Liver (tissue), 9 donors: ENCODE results near the gene TFAP2D. TPM values are rescaled to one million over a fixed set of nuclear protein-coding genes. Genes with fewer than 3 reads are reported as not detected.

ENCODE experiments used
- DNase-seq: peaks from one replicate; pipeline ENCODE4 v3.0.0-alpha.2; 2017; ENCODE audit warnings: low spot score
- H3K27ac ChIP-seq, 2 donors: one replicate each; pipeline ENCODE4 v1.7.0; 2013; ENCODE audit warnings: inconsistent platforms in 2 of 2, low read length in 2 of 2, control low read depth in 1 of 2, low read depth in 1 of 2, mild to moderate bottlenecking in 1 of 2
- H3K27me3 ChIP-seq, 4 donors: one replicate each; pipeline versions ENCODE4 v1.6.1 to v1.7.0; 2013; ENCODE audit warnings: low read length in 3 of 4, inconsistent platforms in 1 of 4, mild to moderate bottlenecking in 1 of 4, moderate library complexity in 1 of 4; ENCODE audit not compliant: control insufficient read depth in 4 of 4, insufficient read depth in 4 of 4
- H3K36me3 ChIP-seq, 4 donors: one replicate each; pipeline versions ENCODE4 v1.6.1 to v1.7.0; 2013; ENCODE audit warnings: low read length in 3 of 4, mild to moderate bottlenecking in 3 of 4, low read depth in 1 of 4, moderate library complexity in 1 of 4; ENCODE audit not compliant: control insufficient read depth in 4 of 4, insufficient read depth in 3 of 4
- H3K4me1 ChIP-seq, 4 donors: one replicate each; pipeline versions ENCODE4 v1.6.1 to v1.7.0; 2013; ENCODE audit warnings: low read length in 3 of 4, mild to moderate bottlenecking in 3 of 4, moderate library complexity in 1 of 4; ENCODE audit not compliant: control insufficient read depth in 4 of 4, insufficient read depth in 4 of 4
- H3K4me3 ChIP-seq, 3 donors: one replicate each; pipeline versions ENCODE4 v1.6.1 to v1.7.0; 2013; ENCODE audit warnings: low read length in 3 of 3, control low read depth in 1 of 3, low read depth in 1 of 3, mild to moderate bottlenecking in 1 of 3
- H3K9ac ChIP-seq, 2 donors: one replicate each; pipeline ENCODE4 v1.7.0; 2013; ENCODE audit warnings: low read length in 2 of 2, mild to moderate bottlenecking in 2 of 2, moderate library complexity in 2 of 2, control low read depth in 1 of 2, low read depth in 1 of 2
- H3K9me3 ChIP-seq, 4 donors: one replicate each; pipeline versions ENCODE4 v1.6.1 to v1.7.0; 2013; ENCODE audit warnings: low read length in 3 of 4; ENCODE audit not compliant: control insufficient read depth in 4 of 4
- CTCF ChIP-seq: fragments of 150-350 bp; IDR thresholded peaks from 2 replicates; pipeline ENCODE4 v1.5.1; 2017; ENCODE audit warnings: improper control_type of control experiment, low read depth, low read length; ENCODE audit not compliant: missing input control
- EGR1 ChIP-seq, 2 donors: IDR thresholded peaks; 2 replicates each; pipeline ENCODE4 v1.6.1; 2016 to 2018; ENCODE audit warnings: antibody characterized with exemption in 2 of 2, low read depth in 2 of 2
- FOXA1 ChIP-seq: IDR thresholded peaks from 2 replicates; pipeline ENCODE4 v1.6.1; 2016; ENCODE audit warnings: antibody characterized with exemption
- FOXA2 ChIP-seq: IDR thresholded peaks from 2 replicates; pipeline ENCODE4 v1.6.1; 2016; ENCODE audit warnings: antibody characterized with exemption
- GABPA ChIP-seq, 2 donors: IDR thresholded peaks in 1 of 2; conservative IDR thresholded peaks in 1 of 2; 2 replicates each; pipeline ENCODE4 v1.6.1; 2016; ENCODE audit warnings: antibody characterized with exemption in 2 of 2, mild to moderate bottlenecking in 1 of 2, moderate library complexity in 1 of 2
- HNF4A ChIP-seq, 2 donors: conservative IDR thresholded peaks; 2 replicates each; pipeline ENCODE4 v1.6.1; 2016; ENCODE audit warnings: antibody characterized with exemption in 2 of 2, mild to moderate bottlenecking in 2 of 2
- HNF4G ChIP-seq: IDR thresholded peaks from 2 replicates; pipeline ENCODE4 v1.6.1; 2016; ENCODE audit warnings: antibody characterized with exemption
- JUND ChIP-seq, 2 donors: IDR thresholded peaks; 2 replicates each; pipeline ENCODE4 v1.6.1; 2016; ENCODE audit warnings: antibody characterized with exemption in 2 of 2
- MAX ChIP-seq: IDR thresholded peaks from 2 replicates; pipeline ENCODE4 v1.6.1; 2016; ENCODE audit warnings: antibody characterized with exemption
- NR2F2 ChIP-seq: IDR thresholded peaks from 2 replicates; pipeline ENCODE4 v1.6.1; 2016; ENCODE audit warnings: antibody characterized with exemption
- RAD21 ChIP-seq, 2 donors: IDR thresholded peaks; 2 replicates each; pipeline ENCODE4 v1.6.1; 2016; ENCODE audit warnings: antibody characterized with exemption in 2 of 2, mild to moderate bottlenecking in 2 of 2
- REST ChIP-seq: IDR thresholded peaks from 2 replicates; pipeline ENCODE4 v1.6.1; 2016; ENCODE audit warnings: antibody characterized with exemption, mild to moderate bottlenecking
- RXRA ChIP-seq, 2 donors: IDR thresholded peaks; 2 replicates each; pipeline ENCODE4 v1.6.1; 2017 to 2018; ENCODE audit warnings: antibody characterized with exemption in 2 of 2, mild to moderate bottlenecking in 1 of 2
- SP1 ChIP-seq: IDR thresholded peaks from 2 replicates; pipeline ENCODE4 v1.6.1; 2018; ENCODE audit warnings: antibody characterized with exemption, mild to moderate bottlenecking
- TAF1 ChIP-seq: conservative IDR thresholded peaks from 2 replicates; pipeline ENCODE4 v1.6.1; 2016; ENCODE audit warnings: antibody characterized with exemption, mild to moderate bottlenecking
- YY1 ChIP-seq: IDR thresholded peaks from 2 replicates; pipeline ENCODE4 v1.6.1; 2016; ENCODE audit warnings: antibody characterized with exemption, mild to moderate bottlenecking
- WGBS: extraction: QIAGEN DNeasy Blood & Tissue Kit; methylation state at CpG from one replicate; pipeline ENCODE4 v1.1.7; 2013; 5-methylcytosine and 5-hydroxymethylcytosine counted together
- polyA plus RNA-seq, 2 donors: library from polyadenylated mRNA; stranded (reverse) in 1 of 2; unstranded in 1 of 2; fragments of 200-250 nt in 1 of 2; fragments of >200 nt in 1 of 2; fragmentation: Nextera tagmentation in 1 of 2; extraction: Ambion mirVana in 1 of 2; gene quantifications; one replicate each; pipeline versions ENCODE4 v1.2.1 to v1.2.3, GENCODE V29; 2013 to 2015
- total RNA-seq, 2 donors: library from RNA; depleted of rRNA; stranded (reverse); fragments of >200 nt; gene quantifications; one replicate each; pipeline ENCODE4 v1.2.3, GENCODE V29; 2014
- TF ChIP-seq, protein P1 (sequence below): IDR thresholded peaks from 2 replicates; pipeline ENCODE4 v1.6.1; 2016; ENCODE audit warnings: antibody characterized with exemption
- donor health status: healthy.
- donor health status: healthy.
- donor health status: healthy.
- donor health status: healthy.
- donor health status: healthy.

The TFAP2D gene
- total and polyA plus RNA-seq, 4 donors: not detected

GRCh38 chr6:50734488-50734887 lies 21.2 kb downstream of the TFAP2D start:
- Histone ChIP-seq H3K4me3 (no peak overlapping the region), H3K27me3 (no peaks in the 10 kb centered on the region), H3K27ac (no peak overlapping the region), H3K4me1 (no peaks in the 10 kb centered on the region), H3K36me3 (no peaks in the 10 kb centered on the region), H3K9ac (no peak overlapping the region), H3K9me3 (no peaks in the 10 kb centered on the region)
- DNase-seq: no peak
- TF ChIP-seq GABPA (IDR thresholded peaks at IDR 0.05 in 1 of 2, conservative IDR thresholded peaks at IDR 0.05 in 1 of 2) (no peak), NR2F2 (no peak), MAX (no peak), FOXA1 (no peak), EGR1 (IDR thresholded peaks at IDR 0.05; ENCODE audit: low read depth in 2 of 2) (no peak), HNF4G (no peak), RAD21 (IDR thresholded peaks at IDR 0.05) (no peak), FOXA2 (no peak), JUND (IDR thresholded peaks at IDR 0.05) (no peak), CTCF (no peak), YY1 (no peak), TAF1 (no peak), HNF4A (conservative IDR thresholded peaks at IDR 0.05) (no peak), REST (no peak)
- TF ChIP-seq, protein P1, sequence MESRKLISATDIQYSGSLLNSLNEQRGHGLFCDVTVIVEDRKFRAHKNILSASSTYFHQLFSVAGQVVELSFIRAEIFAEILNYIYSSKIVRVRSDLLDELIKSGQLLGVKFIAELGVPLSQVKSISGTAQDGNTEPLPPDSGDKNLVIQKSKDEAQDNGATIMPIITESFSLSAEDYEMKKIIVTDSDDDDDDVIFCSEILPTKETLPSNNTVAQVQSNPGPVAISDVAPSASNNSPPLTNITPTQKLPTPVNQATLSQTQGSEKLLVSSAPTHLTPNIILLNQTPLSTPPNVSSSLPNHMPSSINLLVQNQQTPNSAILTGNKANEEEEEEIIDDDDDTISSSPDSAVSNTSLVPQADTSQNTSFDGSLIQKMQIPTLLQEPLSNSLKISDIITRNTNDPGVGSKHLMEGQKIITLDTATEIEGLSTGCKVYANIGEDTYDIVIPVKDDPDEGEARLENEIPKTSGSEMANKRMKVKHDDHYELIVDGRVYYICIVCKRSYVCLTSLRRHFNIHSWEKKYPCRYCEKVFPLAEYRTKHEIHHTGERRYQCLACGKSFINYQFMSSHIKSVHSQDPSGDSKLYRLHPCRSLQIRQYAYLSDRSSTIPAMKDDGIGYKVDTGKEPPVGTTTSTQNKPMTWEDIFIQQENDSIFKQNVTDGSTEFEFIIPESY: no peak
- WGBS: 65% methylated on average over 3 of the region's 3 CpGs

DNA sequence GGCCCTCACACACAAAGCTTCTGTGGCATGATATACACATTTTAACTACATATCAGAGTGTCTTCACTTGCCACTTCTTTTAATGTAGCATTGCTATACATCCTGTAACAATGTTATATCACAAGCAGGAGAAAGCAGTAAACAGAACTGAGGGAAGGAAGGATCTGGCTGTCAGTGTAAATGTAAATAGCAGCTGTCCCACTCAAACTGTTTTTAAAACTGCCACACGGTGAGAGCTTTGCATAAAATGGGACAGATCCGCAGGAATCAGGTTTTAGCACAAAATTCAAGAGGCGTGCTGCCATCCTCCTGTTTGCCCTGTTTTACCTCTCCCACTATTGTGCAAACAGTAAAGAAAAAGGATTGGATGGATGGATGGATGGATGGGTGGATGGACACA lies 28.8 kb downstream of the TFAP2D start:
- Histone ChIP-seq H3K4me1 (no peaks in the 10 kb centered on the region), H3K27me3 (peaks cover 0 to 2% (median 0%) of the 10 kb centered on the region in 4 donors), H3K27ac (no peak overlapping the region), H3K4me3 (no peak overlapping the region), H3K9me3 (no peaks in the 10 kb centered on the region), H3K36me3 (no peaks in the 10 kb centered on the region), H3K9ac (no peak overlapping the region)
- no peak for DNase-seq
- 45% methylated on average over 3 of the region's 3 CpGs for WGBS
- TF ChIP-seq EGR1 (IDR thresholded peaks at IDR 0.05; ENCODE audit: low read depth in 2 of 2) (no peak), HNF4A (conservative IDR thresholded peaks at IDR 0.05) (no peak), HNF4G (no peak), MAX (no peak), CTCF (no peak), JUND (IDR thresholded peaks at IDR 0.05) (no peak), FOXA2 (no peak), SP1 (no peak), FOXA1 (no peak), NR2F2 (no peak), RXRA (IDR thresholded peaks at IDR 0.05) (no peak), TAF1 (no peak), GABPA (IDR thresholded peaks at IDR 0.05 in 1 of 2, conservative IDR thresholded peaks at IDR 0.05 in 1 of 2) (no peak), RAD21 (IDR thresholded peaks at IDR 0.05) (no peak)
- TF ChIP-seq, protein P1: no peak
